ENCODE data around the gene EDEM1.
"Not testable (repeated sequence)": the region's sequence is repeated elsewhere in the genome, so short reads cannot be mapped to it uniquely, and the experiment has no call there.

EDEM1 gene

DNA sequence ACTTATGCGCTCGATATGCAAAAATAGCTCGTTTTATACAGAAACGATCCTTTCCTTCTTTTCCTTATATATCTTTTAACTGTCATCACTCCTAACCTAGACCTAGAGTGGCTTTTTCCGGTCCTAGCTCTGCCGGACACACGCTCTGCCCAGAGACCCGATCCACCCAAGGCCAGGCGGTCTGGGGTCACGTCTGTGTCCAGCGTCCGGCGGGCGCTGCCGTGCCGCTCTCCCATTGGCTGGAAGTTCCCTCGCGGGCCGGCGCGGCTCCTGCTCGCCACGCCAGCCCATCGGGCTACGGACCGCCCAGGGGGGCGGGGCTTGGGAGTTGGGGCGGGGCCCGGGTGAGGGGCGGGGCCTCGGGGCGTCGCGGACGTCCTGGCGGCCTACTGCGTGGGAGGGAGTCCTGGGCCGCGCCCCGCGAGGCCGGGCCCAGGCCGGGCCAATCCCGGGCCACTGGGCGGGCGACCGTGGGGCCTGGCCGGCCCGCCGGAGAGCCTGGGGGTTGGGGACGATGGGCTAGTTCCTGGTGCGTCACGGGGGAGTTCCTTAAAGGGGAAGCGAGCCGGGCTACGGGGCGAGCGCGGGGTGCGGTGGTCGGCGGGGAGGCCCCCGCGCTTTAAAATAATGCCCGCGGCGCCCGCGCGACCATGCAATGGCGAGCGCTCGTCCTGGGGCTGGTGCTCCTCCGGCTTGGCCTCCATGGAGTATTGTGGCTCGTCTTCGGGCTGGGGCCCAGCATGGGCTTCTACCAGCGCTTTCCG, at the start of gene EDEM1:
Gene EDEM1 (plus strand): TSS at position 552 of the 764 bp plus-strand sequence. CDS start 99 bp downstream, at position 651.
- H3K4me1 ChIP-seq (ENCODE audit: control insufficient read depth, insufficient read depth, low read length), result peaks cover 2% of the 10 kb centered on the region
- H3K27me3 ChIP-seq (ENCODE audit: control insufficient read depth, insufficient read depth, low read length), result peaks cover 17% of the 10 kb centered on the region
- peak within 1 kb of the TSS; percentile 73 for H3K9ac ChIP-seq (ENCODE audit: low read depth, low read length)
- no peaks in the 10 kb centered on the region for H3K36me3 ChIP-seq (ENCODE audit: control insufficient read depth, insufficient read depth, low read length)
- H3K9me3 ChIP-seq (ENCODE audit: control insufficient read depth, insufficient read depth, low read length), result no peaks in the 10 kb centered on the region
- peak within 1 kb of the TSS; percentile 82 for H3K4me3 ChIP-seq (ENCODE audit: low read depth, low read length)

DNA sequence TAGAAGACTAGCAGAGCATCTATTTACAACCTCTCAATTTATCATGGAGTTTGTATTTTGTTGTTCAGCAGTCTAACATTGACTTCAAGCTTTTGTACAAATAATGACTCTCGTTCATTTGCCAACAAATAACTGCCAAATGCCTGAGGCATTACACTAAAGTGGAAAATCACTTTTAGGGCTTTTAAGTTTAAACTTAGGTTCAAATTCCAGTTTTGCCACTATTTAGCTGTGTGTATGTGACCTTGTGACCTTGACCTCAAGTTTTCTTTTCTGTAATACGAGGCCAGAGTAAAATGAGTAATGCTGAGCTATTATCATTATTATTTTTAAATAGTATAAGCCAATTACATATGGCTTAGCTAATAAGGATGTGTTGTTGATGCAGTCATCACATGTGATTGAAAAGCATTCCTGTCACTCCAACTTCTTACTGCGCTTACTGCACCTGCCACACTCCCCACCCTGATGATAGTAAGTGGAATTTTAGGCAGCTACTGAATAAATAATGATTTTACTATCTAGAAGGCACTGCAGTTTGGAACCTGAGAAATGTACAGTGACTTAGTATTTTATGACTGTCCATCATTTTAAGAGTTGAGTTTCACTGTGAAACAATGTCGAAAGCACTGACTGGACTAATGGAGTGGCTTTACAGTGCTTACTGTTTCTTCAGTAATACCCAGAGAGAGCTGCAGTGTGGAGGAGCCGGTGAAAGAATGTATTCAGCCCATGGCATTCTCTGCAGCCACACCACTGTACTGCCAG, 49.1 kb upstream of the EDEM1 start:
- Histone ChIP-seq H3K9me3 (ENCODE audit: control insufficient read depth, insufficient read depth, low read length) (peaks cover 4% of the 10 kb centered on the region), H3K9ac (ENCODE audit: low read depth, low read length) (no peak overlapping the region), H3K36me3 (ENCODE audit: control insufficient read depth, insufficient read depth, low read length) (peaks cover 9% of the 10 kb centered on the region), H3K27me3 (ENCODE audit: control insufficient read depth, insufficient read depth, low read length) (no peaks in the 10 kb centered on the region), H3K4me3 (ENCODE audit: low read depth, low read length) (no peak overlapping the region), H3K4me1 (ENCODE audit: control insufficient read depth, insufficient read depth, low read length) (peaks cover 16% of the 10 kb centered on the region)

GRCh38 chr3:5140230-5140621, 47.3 kb upstream of the EDEM1 start:
- Histone ChIP-seq H3K27me3 (ENCODE audit: control insufficient read depth, insufficient read depth, low read length) (no peaks in the 10 kb centered on the region), H3K36me3 (ENCODE audit: control insufficient read depth, insufficient read depth, low read length) (peaks cover 12% of the 10 kb centered on the region), H3K4me1 (ENCODE audit: control insufficient read depth, insufficient read depth, low read length) (peaks cover 5% of the 10 kb centered on the region), H3K9me3 (ENCODE audit: control insufficient read depth, insufficient read depth, low read length) (peaks cover 6% of the 10 kb centered on the region), H3K9ac (ENCODE audit: low read depth, low read length) (no peak overlapping the region), H3K4me3 (ENCODE audit: low read depth, low read length) (no peak overlapping the region)

- Histone ChIP-seq H3K27me3 (ENCODE audit: control insufficient read depth, insufficient read depth, low read length) (no peaks in the 10 kb centered on the region), H3K4me1 (ENCODE audit: control insufficient read depth, insufficient read depth, low read length) (peaks cover 5% of the 10 kb centered on the region), H3K9ac (ENCODE audit: low read depth, low read length) (no peak overlapping the region), H3K4me3 (ENCODE audit: low read depth, low read length) (no peak overlapping the region), H3K36me3 (ENCODE audit: control insufficient read depth, insufficient read depth, low read length) (peaks cover 12% of the 10 kb centered on the region), H3K9me3 (ENCODE audit: control insufficient read depth, insufficient read depth, low read length) (peaks cover 6% of the 10 kb centered on the region)
These were observed 46.7 kb upstream of the EDEM1 start for GRCh38 chr3:5140839-5141238.

- Histone ChIP-seq H3K36me3 (ENCODE audit: control insufficient read depth, insufficient read depth, low read length) (peaks cover 12% of the 10 kb centered on the region), H3K4me1 (ENCODE audit: control insufficient read depth, insufficient read depth, low read length) (no peaks in the 10 kb centered on the region), H3K4me3 (ENCODE audit: low read depth, low read length) (no peak overlapping the region), H3K9ac (ENCODE audit: low read depth, low read length) (no peak overlapping the region), H3K27me3 (ENCODE audit: control insufficient read depth, insufficient read depth, low read length) (no peaks in the 10 kb centered on the region), H3K9me3 (ENCODE audit: control insufficient read depth, insufficient read depth, low read length) (peaks cover 6% of the 10 kb centered on the region)
These were observed 45.7 kb upstream of the EDEM1 start for GRCh38 chr3:5141760-5142159.

DNA sequence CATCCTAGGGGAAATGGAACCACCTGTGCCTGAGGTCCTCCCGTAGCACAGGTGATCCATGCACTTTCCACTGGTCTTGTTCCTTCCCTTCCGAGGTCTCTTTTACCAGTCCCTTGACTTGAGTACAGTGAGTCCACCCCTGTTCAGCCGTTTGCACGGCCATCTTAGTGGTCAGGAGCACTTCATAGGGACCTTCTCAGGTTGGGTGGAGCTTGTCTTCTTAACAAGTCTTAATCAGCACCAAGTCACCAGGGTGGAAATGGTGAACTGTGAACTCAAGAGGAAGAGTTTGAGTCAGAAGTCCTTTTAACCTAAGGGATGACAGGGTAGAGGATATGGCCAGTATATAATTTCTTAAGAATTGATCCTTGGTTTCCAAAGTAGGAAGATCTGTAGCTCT, 44.0 kb upstream of the EDEM1 start:
- Histone ChIP-seq H3K4me3 (ENCODE audit: low read depth, low read length) (no peak overlapping the region), H3K36me3 (ENCODE audit: control insufficient read depth, insufficient read depth, low read length) (peaks cover 12% of the 10 kb centered on the region), H3K4me1 (ENCODE audit: control insufficient read depth, insufficient read depth, low read length) (no peaks in the 10 kb centered on the region), H3K9me3 (ENCODE audit: control insufficient read depth, insufficient read depth, low read length) (peaks cover 6% of the 10 kb centered on the region), H3K27me3 (ENCODE audit: control insufficient read depth, insufficient read depth, low read length) (no peaks in the 10 kb centered on the region), H3K9ac (ENCODE audit: low read depth, low read length) (no peak overlapping the region)

GRCh38 chr3:5144316-5144994, 43.1 kb upstream of the EDEM1 start:
- Histone ChIP-seq H3K9me3 (ENCODE audit: control insufficient read depth, insufficient read depth, low read length) (peaks cover 6% of the 10 kb centered on the region), H3K4me1 (ENCODE audit: control insufficient read depth, insufficient read depth, low read length) (no peaks in the 10 kb centered on the region), H3K9ac (ENCODE audit: low read depth, low read length) (no peak overlapping the region), H3K4me3 (ENCODE audit: low read depth, low read length) (no peak overlapping the region), H3K27me3 (ENCODE audit: control insufficient read depth, insufficient read depth, low read length) (no peaks in the 10 kb centered on the region), H3K36me3 (ENCODE audit: control insufficient read depth, insufficient read depth, low read length) (peaks cover 12% of the 10 kb centered on the region)

- peaks cover 12% of the 10 kb centered on the region for H3K36me3 ChIP-seq (ENCODE audit: control insufficient read depth, insufficient read depth, low read length)
These were observed 42.4 kb upstream of the EDEM1 start for GRCh38 chr3:5145120-5145519.

DNA sequence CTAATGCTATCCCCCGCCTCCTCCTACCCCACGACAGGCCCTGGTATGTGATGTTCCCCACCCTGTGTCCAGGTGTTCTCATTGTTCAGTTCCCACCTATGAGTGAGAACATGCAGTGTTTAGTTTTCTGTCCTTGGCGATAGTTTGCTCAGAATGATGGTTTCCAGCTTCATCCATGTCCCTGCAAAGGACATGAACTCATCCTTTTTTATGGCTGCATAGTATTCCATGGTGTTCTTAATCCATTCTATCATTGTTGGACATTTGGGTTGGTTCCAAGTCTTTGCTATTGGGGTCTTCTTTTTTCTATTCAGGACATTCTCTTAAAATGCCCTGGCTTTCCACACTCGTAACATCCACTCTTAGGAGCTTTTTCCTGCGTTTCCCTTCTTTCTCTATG, 40.4 kb upstream of the EDEM1 start:
- not testable (repeated sequence) for H3K9me3 ChIP-seq (ENCODE audit: control insufficient read depth, insufficient read depth, low read length); H3K36me3 ChIP-seq (ENCODE audit: control insufficient read depth, insufficient read depth, low read length); H3K9ac ChIP-seq (ENCODE audit: low read depth, low read length); H3K27me3 ChIP-seq (ENCODE audit: control insufficient read depth, insufficient read depth, low read length); H3K4me3 ChIP-seq (ENCODE audit: low read depth, low read length); H3K4me1 ChIP-seq (ENCODE audit: control insufficient read depth, insufficient read depth, low read length)

More at GRCh38 chr3:5145120-5145519, 42.4 kb upstream of the EDEM1 start:
- H3K9me3 ChIP-seq (ENCODE audit: control insufficient read depth, insufficient read depth, low read length), result peaks cover 6% of the 10 kb centered on the region
- no peaks in the 10 kb centered on the region for H3K27me3 ChIP-seq (ENCODE audit: control insufficient read depth, insufficient read depth, low read length)
- H3K9ac ChIP-seq (ENCODE audit: low read depth, low read length), result no peak overlapping the region
- no peak overlapping the region for H3K4me3 ChIP-seq (ENCODE audit: low read depth, low read length)
- no peaks in the 10 kb centered on the region for H3K4me1 ChIP-seq (ENCODE audit: control insufficient read depth, insufficient read depth, low read length)

DNA sequence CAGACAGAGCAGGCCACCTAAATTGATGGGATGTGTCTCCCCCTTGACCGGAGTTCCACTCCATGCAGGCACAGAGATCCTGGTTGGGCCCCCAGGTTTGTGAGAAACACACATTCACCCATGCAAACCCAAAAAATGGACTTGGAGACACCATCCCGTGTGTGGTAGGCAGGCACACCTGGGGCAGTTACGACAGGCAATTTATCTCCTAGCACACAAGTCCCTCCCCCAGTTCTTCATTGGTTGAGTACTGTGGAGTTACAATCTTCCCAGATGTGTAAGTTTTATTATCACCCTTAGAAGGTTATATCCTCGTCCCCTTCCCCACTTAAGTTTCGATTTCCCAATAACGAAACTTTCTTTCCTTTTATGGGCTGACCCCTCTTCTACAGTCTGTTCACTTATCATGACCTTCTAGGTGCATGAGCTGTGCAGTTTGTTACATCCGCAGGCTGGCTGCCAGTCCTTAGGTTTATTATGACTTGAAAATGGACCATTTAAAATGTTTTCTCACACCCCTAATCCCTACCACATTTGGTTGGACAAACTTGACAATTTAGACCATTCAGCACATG, 38.1 kb upstream of the EDEM1 start:
- H3K4me3 ChIP-seq (ENCODE audit: low read depth, low read length), result no peak overlapping the region
- no peaks in the 10 kb centered on the region for H3K36me3 ChIP-seq (ENCODE audit: control insufficient read depth, insufficient read depth, low read length)
- no peaks in the 10 kb centered on the region for H3K9me3 ChIP-seq (ENCODE audit: control insufficient read depth, insufficient read depth, low read length)
- no peak overlapping the region for H3K9ac ChIP-seq (ENCODE audit: low read depth, low read length)
- no peaks in the 10 kb centered on the region for H3K27me3 ChIP-seq (ENCODE audit: control insufficient read depth, insufficient read depth, low read length)
- H3K4me1 ChIP-seq (ENCODE audit: control insufficient read depth, insufficient read depth, low read length), result no peaks in the 10 kb centered on the region

DNA sequence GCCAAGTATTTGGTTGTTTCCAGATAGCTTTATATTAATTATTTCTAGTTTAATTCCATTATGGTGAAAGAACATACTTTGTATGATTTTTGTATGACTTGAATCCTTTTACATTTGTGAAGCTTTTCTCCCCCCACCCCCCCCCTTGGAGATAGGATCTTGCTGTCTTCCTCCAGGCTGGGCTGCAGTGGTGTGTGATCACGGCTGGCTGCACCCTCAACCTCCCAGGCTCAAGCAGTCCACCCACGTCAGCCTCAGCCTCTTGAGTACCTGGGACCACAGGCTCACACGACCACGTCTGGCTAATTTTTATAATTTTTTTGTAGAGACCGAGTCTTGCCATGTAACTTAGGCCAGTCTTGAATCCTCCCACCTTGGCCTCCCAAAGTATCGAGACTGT, 35.9 kb upstream of the EDEM1 start:
- Histone ChIP-seq H3K4me3 (ENCODE audit: low read depth, low read length) (no peak overlapping the region), H3K36me3 (ENCODE audit: control insufficient read depth, insufficient read depth, low read length) (no peaks in the 10 kb centered on the region), H3K4me1 (ENCODE audit: control insufficient read depth, insufficient read depth, low read length) (no peaks in the 10 kb centered on the region), H3K27me3 (ENCODE audit: control insufficient read depth, insufficient read depth, low read length) (no peaks in the 10 kb centered on the region), H3K9ac (ENCODE audit: low read depth, low read length) (no peak overlapping the region), H3K9me3 (ENCODE audit: control insufficient read depth, insufficient read depth, low read length) (no peaks in the 10 kb centered on the region)

Data from iPS-15b (cell line).